Heart left ventricle (tissue), 16 donors: ENCODE measurements around the gene UBE2L3. TPM values are rescaled to one million over a fixed set of nuclear protein-coding genes. Genes with fewer than 3 reads are reported as not detected.

Experiments used
- ATAC-seq, 4 donors: fragments of 200-7000 bp; cut with Tn5 transposase; one replicate each; pipeline ENCODE4 v1.9.1; 2020 to 2022; ENCODE audit warnings: moderate library complexity in 4 of 4, mild to moderate bottlenecking in 3 of 4, moderate number of reproducible peaks in 1 of 4
- DNase-seq, 5 donors: peaks; one replicate each; pipeline ENCODE4 v3.0.0-alpha.2; 2020
- H3K27ac ChIP-seq, 12 donors: fragments of 200-600 bp; sonication (generic) in 4 of 12; one replicate each; pipeline versions ENCODE4 v1.5.0 to v1.8.0; 2016 to 2022; ENCODE audit warnings: mild to moderate bottlenecking in 2 of 12
- H3K27me3 ChIP-seq, 9 donors: fragments of 200-600 bp; sonication (generic) in 2 of 9; one replicate each; pipeline versions ENCODE4 v1.5.1 to v1.8.0; 2016 to 2022; ENCODE audit warnings: mild to moderate bottlenecking in 3 of 9
- H3K36me3 ChIP-seq, 9 donors: fragments of 200-600 bp; sonication (generic) in 2 of 9; one replicate each; pipeline versions ENCODE4 v1.5.0 to v1.8.0; 2018 to 2022; ENCODE audit warnings: mild to moderate bottlenecking in 2 of 9
- H3K4me1 ChIP-seq, 12 donors: fragments of 200-600 bp; sonication (generic) in 4 of 12; one replicate each; pipeline versions ENCODE4 v1.5.0 to v1.8.0; 2016 to 2022; ENCODE audit warnings: mild to moderate bottlenecking in 3 of 12
- H3K4me3 ChIP-seq, 12 donors: fragments of 200-600 bp; sonication (generic) in 4 of 12; one replicate each; pipeline versions ENCODE4 v1.5.0 to v1.8.0; 2017 to 2022; ENCODE audit warnings: mild to moderate bottlenecking in 9 of 12, moderate library complexity in 4 of 12
- H3K9me3 ChIP-seq, 12 donors: fragments of 200-600 bp; sonication (generic) in 4 of 12; one replicate each; pipeline versions ENCODE4 v1.5.0 to v1.8.0; 2016 to 2022; ENCODE audit warnings: mild to moderate bottlenecking in 1 of 12
- POLR2A ChIP-seq, 2 donors: fragments of 450-650 bp; IDR thresholded peaks; one replicate each; pipeline ENCODE4 v1.6.1; 2017; ENCODE audit warnings: antibody characterized with exemption in 2 of 2, mild to moderate bottlenecking in 2 of 2, moderate library complexity in 2 of 2
- WGBS, 4 donors: extraction: QIAGEN DNeasy Blood & Tissue Kit in 2 of 4; methylation state at CpG; one replicate each; pipeline versions ENCODE4 v1.1.5 to v1.1.7; 2013 to 2018; 5-methylcytosine and 5-hydroxymethylcytosine counted together
- intact Hi-C, 10 donors: fragments of 100-400 bp; cut with DNase I; formaldehyde crosslinking; loops; one replicate each; pipeline versions ENCODE4 v1.11.1 to v1.14.2; 2022
- polyA plus RNA-seq, 2 donors: library from polyadenylated mRNA; stranded (reverse); fragments of 200-250 nt; gene quantifications; one replicate each; pipeline ENCODE4 v1.2.3, GENCODE V29; 2013
- total RNA-seq, 9 donors: library from RNA; depleted of rRNA in 2 of 9; stranded (reverse); fragments of >200 nt in 2 of 9; fragmentation: NEBNext Ultra II Directional in 3 of 9; extraction: Animal tissue kit (Norgen Biotek cat#: 25700) in 3 of 9; gene quantifications; one replicate each; pipeline versions ENCODE4 v1.1.0 to v1.2.4, GENCODE V29; 2016 to 2023
- TF ChIP-seq, protein P1 (sequence below), 12 donors: fragments of 200-600 bp; sonication (generic) in 4 of 12; IDR thresholded peaks; one replicate each; pipeline versions ENCODE4 v1.5.0 to v1.8.0; 2018 to 2022; ENCODE audit warnings: antibody characterized with exemption in 12 of 12, mild to moderate bottlenecking in 5 of 12
- donor health status: ischemic (EF 13 %, LVEDD 7.1; RV severe dilation, severe dysfunction).
- donor health status: healthy with polysubstance abuse.
- donor health status: DM: no; HTN: yes; CAD: no.
- donor health status: DM: no; HTN: no; CAD: no.
- donor health status: ischemic (EF 25% LVEDD 6.9; RV normal size, moderate dysfunction).
- donor health status: ischemic (EF 25% LVEDD 5.7; RV mildly dilated, moderate dysfunction).
- donor health status: healthy.
- donor health status: DM: yes; HTN: yes; CAD: no.
- donor health status: ischemic (EF 35%, LVEDD 5.7; RV mildly dilated, moderate dysfunction).
- donor health status: nonischemic (EF 11% LVEDD 7.7; RV severe dilation, severe dysfunction).
- donor health status: DM: yes; HTN: yes; CAD: no.
- donor health status: PGD.
- donor health status: ischemic (EF 29% LVEDD 5.4; RV normal size, mild dysfunction).
- donor health status: nonischemic (EF 23%, LVEDD 6.1; RV moderate dilation, normal function).

Gene UBE2L3
- total and polyA plus RNA-seq, 11 donors, result 42.9 to 73.1 (median 54.7) TPM

GRCh38 chr22:21570398-21570797 lies 2.9 kb downstream of the UBE2L3 start:
- H3K36me3 ChIP-seq, result peaks cover 0 to 6% (median 0%) of the 10 kb centered on the region in 9 donors
- H3K4me1 ChIP-seq, result peaks cover 4 to 69% (median 59%) of the 10 kb centered on the region in 12 donors
- ATAC-seq (no peak), DNase-seq (no peak)
- intact Hi-C loops, result loop anchor here in 2 of 10 donors (5.0 kb wide), 2 partner anchors 37 to 52 kb away; no protein-coding TSS in a partner anchor
- peak overlapping the region in 1 of 12 donors; percentile 59 for H3K27ac ChIP-seq
- H3K4me3 ChIP-seq, result peak overlapping the region in 1 of 12 donors; percentile 98
- WGBS, 4 donors, result 48 to 57% (median 50%) methylated on average over 4 of the region's 4 CpGs
- TF ChIP-seq, protein P1, sequence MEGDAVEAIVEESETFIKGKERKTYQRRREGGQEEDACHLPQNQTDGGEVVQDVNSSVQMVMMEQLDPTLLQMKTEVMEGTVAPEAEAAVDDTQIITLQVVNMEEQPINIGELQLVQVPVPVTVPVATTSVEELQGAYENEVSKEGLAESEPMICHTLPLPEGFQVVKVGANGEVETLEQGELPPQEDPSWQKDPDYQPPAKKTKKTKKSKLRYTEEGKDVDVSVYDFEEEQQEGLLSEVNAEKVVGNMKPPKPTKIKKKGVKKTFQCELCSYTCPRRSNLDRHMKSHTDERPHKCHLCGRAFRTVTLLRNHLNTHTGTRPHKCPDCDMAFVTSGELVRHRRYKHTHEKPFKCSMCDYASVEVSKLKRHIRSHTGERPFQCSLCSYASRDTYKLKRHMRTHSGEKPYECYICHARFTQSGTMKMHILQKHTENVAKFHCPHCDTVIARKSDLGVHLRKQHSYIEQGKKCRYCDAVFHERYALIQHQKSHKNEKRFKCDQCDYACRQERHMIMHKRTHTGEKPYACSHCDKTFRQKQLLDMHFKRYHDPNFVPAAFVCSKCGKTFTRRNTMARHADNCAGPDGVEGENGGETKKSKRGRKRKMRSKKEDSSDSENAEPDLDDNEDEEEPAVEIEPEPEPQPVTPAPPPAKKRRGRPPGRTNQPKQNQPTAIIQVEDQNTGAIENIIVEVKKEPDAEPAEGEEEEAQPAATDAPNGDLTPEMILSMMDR (IDR thresholded peaks at IDR 0.05), result no peak
- TF ChIP-seq POLR2A (IDR thresholded peaks at IDR 0.05), result no peak
- H3K9me3 ChIP-seq, result no peaks in the 10 kb centered on the region
- H3K27me3 ChIP-seq, result no peaks in the 10 kb centered on the region

DNA sequence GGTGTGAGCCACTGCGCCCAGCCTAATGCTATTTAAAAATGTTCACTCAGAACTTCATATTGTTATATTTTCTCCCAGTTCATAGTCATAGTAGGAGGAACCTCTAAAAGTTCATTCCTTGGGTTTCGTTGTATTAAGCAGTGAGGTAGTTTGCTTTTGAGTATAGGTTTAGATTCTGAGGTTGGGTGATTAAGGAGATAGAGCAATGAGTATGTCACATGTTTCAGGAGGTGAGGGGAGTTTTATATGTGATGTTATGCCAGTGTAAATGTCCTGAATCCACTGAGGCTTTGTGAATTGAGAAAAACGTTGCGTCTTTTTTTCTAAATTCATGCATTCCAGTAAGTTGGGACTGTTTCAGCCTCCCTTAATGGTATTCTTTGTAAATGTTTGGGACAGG lies 4.2 kb downstream of the UBE2L3 start:
- DNase-seq (no peak), ATAC-seq (no peak)
- Histone ChIP-seq H3K4me3 (no peak overlapping the region), H3K9me3 (no peaks in the 10 kb centered on the region), H3K27me3 (no peaks in the 10 kb centered on the region), H3K36me3 (peaks cover 0 to 6% (median 0%) of the 10 kb centered on the region in 9 donors), H3K4me1 (peaks cover 4 to 69% (median 59%) of the 10 kb centered on the region in 12 donors), H3K27ac (peak overlapping the region in 1 of 12 donors; percentile 59)
- intact Hi-C loops, result loop anchor here in 2 of 10 donors (5.0 kb wide), 2 partner anchors 36 to 51 kb away; no protein-coding TSS in a partner anchor
- 89 to 94% (median 91%) methylated on average over 4 of the region's 4 CpGs for WGBS, 4 donors
- TF ChIP-seq, protein P1 (IDR thresholded peaks at IDR 0.05), result no peak
- no peak for TF ChIP-seq POLR2A (IDR thresholded peaks at IDR 0.05)

DNA sequence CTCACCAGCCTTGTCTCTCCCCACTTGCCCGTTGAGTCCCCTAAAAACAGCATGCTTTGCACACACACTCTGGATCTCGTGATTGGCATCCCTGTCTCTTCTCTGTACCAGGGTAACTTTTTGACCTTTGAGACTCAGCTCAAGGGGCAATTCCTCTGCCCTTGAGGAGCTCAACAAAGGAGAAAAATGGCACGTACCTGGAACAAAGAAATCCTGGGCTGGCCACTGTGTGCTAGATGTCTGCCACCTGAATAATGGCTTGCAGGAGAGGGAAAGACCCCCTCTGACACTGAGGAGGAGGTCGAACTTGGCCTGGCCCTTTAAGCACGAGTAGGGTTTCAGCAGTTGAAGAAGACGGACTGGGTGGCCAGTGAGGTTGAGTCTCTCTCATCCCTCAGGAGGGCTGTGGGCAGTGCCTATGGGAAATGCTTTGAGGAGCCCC lies 5.8 kb downstream of the UBE2L3 start:
- intact Hi-C loops, result loop anchor here in 2 of 10 donors (5.0 kb wide), 2 partner anchors 34 to 49 kb away; no protein-coding TSS in a partner anchor
- H3K36me3 ChIP-seq, result peaks cover 0 to 6% (median 0%) of the 10 kb centered on the region in 9 donors
- DNase-seq (no peak), ATAC-seq (peak in 1 of 4 donors; percentile 8)
- peak overlapping the region in 2 of 12 donors; percentile 19 to 24 for H3K27ac ChIP-seq
- no peaks in the 10 kb centered on the region for H3K9me3 ChIP-seq
- H3K4me1 ChIP-seq, result peaks cover 4 to 82% (median 64%) of the 10 kb centered on the region in 12 donors
- H3K27me3 ChIP-seq, result no peaks in the 10 kb centered on the region
- 50 to 55% (median 53%) methylated on average over 6 of the region's 6 CpGs for WGBS, 4 donors
- no peak overlapping the region for H3K4me3 ChIP-seq
- TF ChIP-seq, protein P1 (IDR thresholded peaks at IDR 0.05), result no peak
- no peak for TF ChIP-seq POLR2A (IDR thresholded peaks at IDR 0.05)

- 63 to 83% (median 77%) methylated on average over 5 of the region's 5 CpGs for WGBS, 4 donors
- TF ChIP-seq, protein P1 (IDR thresholded peaks at IDR 0.05), result no peak
- TF ChIP-seq POLR2A (IDR thresholded peaks at IDR 0.05), result no peak
- Histone ChIP-seq H3K4me1 (peaks cover 4 to 81% (median 63%) of the 10 kb centered on the region in 12 donors), H3K27me3 (no peaks in the 10 kb centered on the region), H3K27ac (peak overlapping the region in 1 of 12 donors; percentile 24), H3K9me3 (no peaks in the 10 kb centered on the region), H3K36me3 (peaks cover 0 to 6% (median 0%) of the 10 kb centered on the region in 9 donors), H3K4me3 (no peak overlapping the region)
- DNase-seq (no peak), ATAC-seq (no peak)
- intact Hi-C loops, result loop anchor here in 2 of 10 donors (5.0 kb wide), 2 partner anchors 33 to 48 kb away; no protein-coding TSS in a partner anchor
Measured at GRCh38 chr22:21573750-21574494, 6.4 kb downstream of the UBE2L3 start.
